Activated CD8-positive, alpha-beta memory T cell treated with anti-CD3 and anti-CD28 coated beads, Interleukin-2, amount 10 ng/mL, durations not matched to agents 7 days and 5 days (primary cell): Measurements from ENCODE around the gene RMND1. TPM values are rescaled to one million over a fixed set of nuclear protein-coding genes. Genes with fewer than 3 reads are reported as not detected.
"Not testable (repeated sequence)": the region's sequence is repeated elsewhere in the genome, so short reads cannot be mapped to it uniquely, and the experiment has no call there.

Source experiments
- ATAC-seq: fragments of 150-1000 bp; cut with Tn5 transposase; one replicate; pipeline ENCODE4 v1.10.0; 2021; ENCODE audit warnings: moderate library complexity
- CTCF ChIA-PET: fragments of 350-600 bp; sonication (Branson Sonifier 250); formaldehyde crosslinking; loops from one replicate; lab custom pipeline; 2021; ENCODE audit warnings: antibody characterized with exemption; lab: Charles Lee
- DNase-seq: peaks from one replicate; pipeline ENCODE4 v3.0.0-alpha.2; 2020
- H3K27ac Mint-ChIP-seq: one replicate; pipeline ENCODE4 v1.8.0; 2021; ENCODE audit warnings: mild to moderate bottlenecking, mixed read lengths
- H3K27me3 Mint-ChIP-seq: one replicate; pipeline ENCODE4 v1.8.0; 2021; ENCODE audit warnings: mixed read lengths
- H3K36me3 Mint-ChIP-seq: one replicate; pipeline ENCODE4 v1.8.0; 2021; ENCODE audit warnings: mild to moderate bottlenecking, mixed read lengths
- H3K4me1 Mint-ChIP-seq: one replicate; pipeline ENCODE4 v1.8.0; 2021; ENCODE audit warnings: mixed read lengths
- H3K4me3 Mint-ChIP-seq: one replicate; pipeline ENCODE4 v1.8.0; 2021; ENCODE audit warnings: mild to moderate bottlenecking, moderate library complexity, mixed read lengths
- H3K9me3 Mint-ChIP-seq: one replicate; pipeline ENCODE4 v1.8.0; 2022; ENCODE audit warnings: low read depth, mixed read lengths
- total RNA-seq, 2 experiments: library from RNA; stranded (reverse); gene quantifications; one replicate each; pipeline ENCODE4 v1.2.3, GENCODE V29; 2021

RMND1 gene
- total RNA-seq, 2 experiments from 2014 or later, result 19.9 to 21.8 TPM

DNA sequence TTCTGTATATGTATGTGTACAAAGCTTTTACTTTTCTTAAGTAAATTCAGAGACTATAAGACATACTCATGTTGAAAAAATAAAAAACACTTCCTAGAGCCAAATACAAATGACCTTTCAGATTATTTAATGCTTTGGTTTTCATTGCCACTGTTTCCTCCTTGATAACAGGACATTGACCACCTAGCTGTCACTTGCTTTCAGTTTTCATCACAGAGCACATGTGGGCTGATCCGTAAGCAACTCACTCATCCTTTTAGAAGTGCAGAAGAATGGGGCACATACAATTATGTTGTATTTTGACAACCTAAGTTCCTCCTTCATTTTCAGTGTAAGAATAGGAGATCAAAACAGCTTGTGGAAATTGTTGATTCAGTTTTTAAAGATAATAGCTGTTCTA is 66.7 kb downstream of the RMND1 start:
- H3K27me3 Mint-ChIP-seq, result no peaks in the 10 kb centered on the region
- DNase-seq (no peak), ATAC-seq (no peak)
- peak overlapping the region; percentile 74 for H3K27ac Mint-ChIP-seq
- H3K4me1 Mint-ChIP-seq, result peaks cover 52% of the 10 kb centered on the region
- peak overlapping the region; percentile 63 for H3K4me3 Mint-ChIP-seq
- CTCF ChIA-PET, result interaction anchor here (0.8 to 2.2 kb wide), 3 partner anchors 11 to 494 kb away, joined by 3 to 23 read pairs (median 3); no protein-coding TSS in a partner anchor
- H3K9me3 Mint-ChIP-seq, result no peaks in the 10 kb centered on the region
- H3K36me3 Mint-ChIP-seq, result peaks cover 24% of the 10 kb centered on the region

GRCh38 chr6:151384151-151384550 is 67.8 kb downstream of the RMND1 start:
- CTCF ChIA-PET, result interaction anchor here (2.2 kb wide), 1 partner anchor 10 kb away, joined by 23 read pairs; no protein-coding TSS in a partner anchor
- Mint-ChIP-seq H3K36me3 (peaks cover 26% of the 10 kb centered on the region), H3K27ac (peak overlapping the region; percentile 74), H3K9me3 (no peaks in the 10 kb centered on the region), H3K4me3 (peak overlapping the region; percentile 14), H3K27me3 (no peaks in the 10 kb centered on the region), H3K4me1 (peaks cover 56% of the 10 kb centered on the region)
- DNase-seq (no peak), ATAC-seq (no peak)

DNA sequence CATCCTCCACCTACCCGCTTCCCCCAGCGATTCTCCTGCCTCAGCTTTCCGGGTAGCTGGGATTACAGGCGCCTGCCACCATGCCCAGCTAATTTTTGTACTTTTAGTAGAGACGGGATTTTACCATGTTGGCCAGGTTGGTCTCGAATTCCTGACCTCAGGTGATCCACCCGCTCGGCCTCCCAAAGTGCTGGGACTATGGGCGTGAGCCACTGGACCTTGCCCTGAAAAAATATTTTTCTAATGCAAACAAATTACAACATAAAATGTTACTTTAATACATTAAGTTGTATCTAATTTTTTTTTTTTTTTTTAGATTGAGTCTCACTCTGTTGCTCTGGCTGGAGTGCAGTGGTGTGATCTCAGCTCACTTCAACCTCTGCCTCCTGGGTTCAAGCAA is 69.3 kb downstream of the RMND1 start:
- DNase-seq, H3K4me3 Mint-ChIP-seq, H3K27ac Mint-ChIP-seq, H3K9me3 Mint-ChIP-seq, CTCF ChIA-PET, ATAC-seq, H3K27me3 Mint-ChIP-seq: not testable (repeated sequence)
- H3K4me1 Mint-ChIP-seq, result peaks cover 59% of the 10 kb centered on the region
- H3K36me3 Mint-ChIP-seq, result peaks cover 24% of the 10 kb centered on the region

GRCh38 chr6:151381722-151382121 is 70.2 kb downstream of the RMND1 start:
- ATAC-seq (no peak), DNase-seq (no peak)
- peak overlapping the region; percentile 95 for H3K27ac Mint-ChIP-seq
- peaks cover 58% of the 10 kb centered on the region for H3K4me1 Mint-ChIP-seq
- peak overlapping the region; percentile 18 for H3K4me3 Mint-ChIP-seq
- CTCF ChIA-PET, result no interaction called here
- H3K27me3 Mint-ChIP-seq, result no peaks in the 10 kb centered on the region
- no peaks in the 10 kb centered on the region for H3K9me3 Mint-ChIP-seq
- peaks cover 18% of the 10 kb centered on the region for H3K36me3 Mint-ChIP-seq

DNA sequence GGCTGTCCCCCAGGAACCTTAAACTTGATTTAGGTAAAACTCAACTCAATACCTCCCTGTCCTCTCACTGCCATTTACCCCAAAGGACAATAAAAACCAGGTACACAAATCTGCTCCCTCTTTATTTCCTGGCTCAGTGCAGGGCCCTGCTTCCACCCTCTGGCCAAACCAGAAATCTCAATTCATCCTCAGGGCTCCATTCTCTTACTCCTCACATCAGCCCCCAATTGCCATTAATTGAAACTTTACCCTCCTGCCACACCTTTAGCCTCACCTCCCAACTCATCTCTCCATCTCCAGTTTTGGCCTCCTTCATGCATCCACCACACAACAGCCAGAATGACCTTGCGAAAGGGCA is 71.1 kb downstream of the RMND1 start:
- H3K27ac Mint-ChIP-seq, result peak overlapping the region; percentile 95
- peak overlapping the region; percentile 80 for H3K4me3 Mint-ChIP-seq
- H3K9me3 Mint-ChIP-seq, result no peaks in the 10 kb centered on the region
- CTCF ChIA-PET, result interaction anchor here (1.4 kb wide), 1 partner anchor 9 kb away, joined by 11 read pairs; no protein-coding TSS in a partner anchor
- DNase-seq (no peak), ATAC-seq (no peak)
- H3K27me3 Mint-ChIP-seq, result no peaks in the 10 kb centered on the region
- peaks cover 14% of the 10 kb centered on the region for H3K36me3 Mint-ChIP-seq
- H3K4me1 Mint-ChIP-seq, result peaks cover 61% of the 10 kb centered on the region

GRCh38 chr6:151379933-151380847 is 71.7 kb downstream of the RMND1 start:
- H3K9me3 Mint-ChIP-seq, result no peaks in the 10 kb centered on the region
- CTCF ChIA-PET, result interaction anchor here (1.4 kb wide), 1 partner anchor 10 kb away, joined by 11 read pairs; no protein-coding TSS in a partner anchor
- peak overlapping the region; percentile 80 for H3K4me3 Mint-ChIP-seq
- no peaks in the 10 kb centered on the region for H3K27me3 Mint-ChIP-seq
- DNase-seq (peak; percentile 65), ATAC-seq (peak; percentile 79)
- H3K36me3 Mint-ChIP-seq, result peaks cover 13% of the 10 kb centered on the region
- H3K4me1 Mint-ChIP-seq, result peaks cover 61% of the 10 kb centered on the region
- peak overlapping the region; percentile 95 for H3K27ac Mint-ChIP-seq

GRCh38 chr6:151377095-151377494 is 74.8 kb downstream of the RMND1 start:
- Mint-ChIP-seq H3K27ac (no peak overlapping the region), H3K27me3 (no peaks in the 10 kb centered on the region), H3K4me3 (no peak overlapping the region)

GRCh38 chr6:151376440-151376839 is 75.5 kb downstream of the RMND1 start:
- H3K27me3 Mint-ChIP-seq, result no peaks in the 10 kb centered on the region
- CTCF ChIA-PET, result interaction anchor here (1.2 kb wide), 1 partner anchor 13 kb away, joined by 4 read pairs; no protein-coding TSS in a partner anchor
- peaks cover 16% of the 10 kb centered on the region for H3K36me3 Mint-ChIP-seq
- peaks cover 74% of the 10 kb centered on the region for H3K4me1 Mint-ChIP-seq
- no peaks in the 10 kb centered on the region for H3K9me3 Mint-ChIP-seq
- H3K4me3 Mint-ChIP-seq, result peak overlapping the region; percentile 35
- DNase-seq (no peak), ATAC-seq (no peak)
- H3K27ac Mint-ChIP-seq, result peak overlapping the region; percentile 76

More at GRCh38 chr6:151377095-151377494, 74.8 kb downstream of the RMND1 start:
- H3K4me1 Mint-ChIP-seq, result peaks cover 72% of the 10 kb centered on the region
- peaks cover 12% of the 10 kb centered on the region for H3K36me3 Mint-ChIP-seq
- ATAC-seq (no peak), DNase-seq (no peak)
- CTCF ChIA-PET, result interaction anchor here (0.6 to 1.2 kb wide), 2 partner anchors 13 to 1367 kb away, joined by 3 to 4 read pairs; no protein-coding TSS in a partner anchor
- no peaks in the 10 kb centered on the region for H3K9me3 Mint-ChIP-seq

GRCh38 chr6:151375833-151376232 is 76.1 kb downstream of the RMND1 start:
- Mint-ChIP-seq H3K36me3 (peaks cover 21% of the 10 kb centered on the region), H3K9me3 (no peaks in the 10 kb centered on the region), H3K27ac (peak overlapping the region; percentile 76), H3K4me1 (peaks cover 75% of the 10 kb centered on the region), H3K4me3 (no peak overlapping the region), H3K27me3 (no peaks in the 10 kb centered on the region)
- DNase-seq, result no peak
- CTCF ChIA-PET, result interaction anchor here (1.2 to 4.4 kb wide), 2 partner anchors 13 to 14 kb away, joined by 4 to 19 read pairs; no protein-coding TSS in a partner anchor
- no peak for ATAC-seq

- CTCF ChIA-PET, result interaction anchor here (0.7 to 4.4 kb wide), 4 partner anchors 11 to 32 kb away, joined by 3 to 23 read pairs (median 11); no protein-coding TSS in a partner anchor
- Mint-ChIP-seq H3K4me1 (peaks cover 71% of the 10 kb centered on the region), H3K36me3 (peaks cover 23% of the 10 kb centered on the region), H3K27me3 (no peaks in the 10 kb centered on the region), H3K27ac (peak overlapping the region; percentile 91), H3K4me3 (peak overlapping the region; percentile 69), H3K9me3 (no peaks in the 10 kb centered on the region)
- ATAC-seq (peak; percentile 41), DNase-seq (peak; percentile 62)
Observed at GRCh38 chr6:151374036-151374683, 77.8 kb downstream of the RMND1 start.

- CTCF ChIA-PET, result interaction anchor here (0.8 to 4.4 kb wide), 6 partner anchors 13 to 312 kb away, joined by 3 to 23 read pairs (median 5); partner anchors contain the start of gene RMND1
Observed at GRCh38 chr6:151372164-151372563, 79.8 kb downstream of the RMND1 start.

GRCh38 chr6:151370509-151371078 is 81.3 kb downstream of the RMND1 start:
- peaks cover 44% of the 10 kb centered on the region for H3K4me1 Mint-ChIP-seq
- H3K4me3 Mint-ChIP-seq, result no peak overlapping the region
- no peaks in the 10 kb centered on the region for H3K27me3 Mint-ChIP-seq
- ATAC-seq (no peak), DNase-seq (no peak)
- peaks cover 37% of the 10 kb centered on the region for H3K36me3 Mint-ChIP-seq
- no peaks in the 10 kb centered on the region for H3K9me3 Mint-ChIP-seq
- H3K27ac Mint-ChIP-seq, result peak overlapping the region; percentile 91
- CTCF ChIA-PET, result interaction anchor here (1.2 to 1.5 kb wide), 2 partner anchors 35 to 46 kb away, joined by 4 read pairs; no protein-coding TSS in a partner anchor

More at GRCh38 chr6:151372164-151372563, 79.8 kb downstream of the RMND1 start:
- Mint-ChIP-seq H3K4me3 (peak overlapping the region; percentile 55), H3K36me3 (peaks cover 26% of the 10 kb centered on the region), H3K4me1 (peaks cover 59% of the 10 kb centered on the region), H3K27ac (peak overlapping the region; percentile 91), H3K27me3 (no peaks in the 10 kb centered on the region), H3K9me3 (no peaks in the 10 kb centered on the region)
- peak; percentile 53 for ATAC-seq
- peak; percentile 74 for DNase-seq
